Activated T-helper 1 cell treated with anti-CD3 and anti-CD28 coated beads, Interleukin-12 subunit alpha, Interleukin-12 subunit beta, Interleukin-2, Interleukin-4 antibody, amounts not matched to agents 30 ng/mL and 10 ng/mL and 1 ng/mL, durations not matched to agents 14 hours and 24 hours and 36 hours (primary cell): ENCODE results near the gene PRSS48. TPM values are rescaled to one million over a fixed set of nuclear protein-coding genes. Genes with fewer than 3 reads are reported as not detected.
A peak's percentile ranks its signal among the peaks of the same experiment; 100 is the strongest.

Source experiments
- DNase-seq: peaks from one replicate; pipeline ENCODE4 v3.0.0; 2021; ENCODE audit warnings: low spot score
- H3K27ac Mint-ChIP-seq: one replicate; pipeline ENCODE4 v1.8.0; 2021; ENCODE audit warnings: mild to moderate bottlenecking, mixed read lengths
- H3K27me3 Mint-ChIP-seq: one replicate; pipeline ENCODE4 v1.8.0; 2022; ENCODE audit warnings: mild to moderate bottlenecking, moderate library complexity, mixed read lengths; ENCODE audit not compliant: insufficient read depth
- H3K36me3 Mint-ChIP-seq: one replicate; pipeline ENCODE4 v1.8.0; 2021; ENCODE audit warnings: low read depth, mixed read lengths
- H3K4me1 Mint-ChIP-seq: one replicate; pipeline ENCODE4 v1.8.0; 2021; ENCODE audit warnings: low read depth, mixed read lengths
- H3K4me3 Mint-ChIP-seq: one replicate; pipeline ENCODE4 v1.8.0; 2021; ENCODE audit warnings: mild to moderate bottlenecking, moderate library complexity, mixed read lengths
- H3K9me3 Mint-ChIP-seq: one replicate; pipeline ENCODE4 v1.8.0; 2021; ENCODE audit warnings: mixed read lengths
- intact Hi-C: fragments of 100-400 bp; cut with micrococcal nuclease; formaldehyde crosslinking; loops from one replicate; pipeline ENCODE4 v1.15.1; 2024
- total RNA-seq: library from RNA; stranded (reverse); gene quantifications from 2 replicates; pipeline ENCODE4 v1.2.3, GENCODE V29; 2022

PRSS48 gene
- total RNA-seq, 1 donor from 2014 or later = not detected

GRCh38 chr4:151325111-151325948, 48.4 kb downstream of the PRSS48 start, which contains the start of gene SH3D19:
Gene SH3D19, minus strand, starts transcription at chr4:151325605. Its CDS starts 253 bp downstream, at chr4:151325352.
- Mint-ChIP-seq H3K27me3 (peaks cover 47% of the 10 kb centered on the region), H3K9me3 (peaks cover 4% of the 10 kb centered on the region), H3K36me3 (peaks cover 2% of the 10 kb centered on the region), H3K27ac (no peak within 1 kb of the TSS), H3K4me3 (peak within 1 kb of the TSS; percentile 79), H3K4me1 (peaks cover 6% of the 10 kb centered on the region)
- no peak for DNase-seq
- intact Hi-C loops = no loop called here

DNA sequence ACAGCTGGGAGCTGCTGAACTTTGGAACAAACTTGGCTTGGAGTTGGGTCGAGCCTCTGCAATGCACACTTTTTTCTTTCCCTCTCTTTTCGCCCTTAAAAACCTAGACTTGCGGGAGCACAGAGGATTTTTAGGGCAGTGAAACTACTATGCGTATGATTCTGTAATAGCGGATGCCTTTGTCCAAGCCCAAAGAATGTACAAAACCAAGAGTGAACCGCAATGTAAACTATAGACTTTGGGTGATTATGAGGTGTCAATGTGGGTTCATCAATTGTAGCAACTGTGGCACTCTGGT, 48.9 kb downstream of the PRSS48 start:
- H3K4me1 Mint-ChIP-seq = peaks cover 6% of the 10 kb centered on the region
- no peak for DNase-seq
- peaks cover 45% of the 10 kb centered on the region for H3K27me3 Mint-ChIP-seq
- intact Hi-C loops = no loop called here
- peaks cover 9% of the 10 kb centered on the region for H3K9me3 Mint-ChIP-seq
- H3K4me3 Mint-ChIP-seq = peak overlapping the region; percentile 79
- no peak overlapping the region for H3K27ac Mint-ChIP-seq
- peaks cover 2% of the 10 kb centered on the region for H3K36me3 Mint-ChIP-seq

DNA sequence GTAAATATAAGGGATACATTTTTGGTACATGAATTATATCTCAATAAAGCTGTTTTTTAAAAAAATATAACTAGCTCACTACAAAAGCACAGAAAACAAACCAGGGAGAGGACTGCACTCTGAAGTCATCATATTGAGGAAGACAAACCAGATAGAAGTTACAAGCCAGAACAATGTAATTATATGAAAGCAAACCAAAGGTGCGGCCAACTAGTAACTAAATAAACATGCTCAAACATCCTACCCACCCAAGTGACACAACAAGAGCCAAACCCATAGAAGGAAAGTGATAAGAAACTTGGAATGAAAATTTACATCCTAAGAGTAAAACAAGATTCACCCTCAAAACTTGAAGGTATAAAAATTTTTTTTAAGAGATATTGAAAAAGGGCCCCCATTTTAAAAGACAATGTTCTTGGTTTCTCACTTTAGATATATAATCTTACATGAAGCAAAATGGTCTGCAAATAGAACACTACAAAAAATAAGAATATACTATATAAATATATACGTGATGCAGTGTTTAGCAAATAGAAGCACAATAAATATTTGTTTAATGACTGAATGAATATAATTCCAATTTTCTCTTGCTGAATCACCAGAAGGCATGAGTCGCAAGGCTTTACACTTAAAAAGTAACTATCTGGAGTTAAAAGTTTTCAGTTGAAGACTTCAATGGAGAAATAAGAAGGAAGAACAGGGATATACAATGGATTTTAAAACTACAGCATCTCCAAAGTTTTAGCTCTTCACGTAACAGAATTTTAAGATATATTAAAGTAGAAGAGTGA, 52.5 kb downstream of the PRSS48 start:
- no peak overlapping the region for H3K4me3 Mint-ChIP-seq
- no peak overlapping the region for H3K27ac Mint-ChIP-seq
- H3K9me3 Mint-ChIP-seq = peaks cover 9% of the 10 kb centered on the region
- peaks cover 30% of the 10 kb centered on the region for H3K27me3 Mint-ChIP-seq
- DNase-seq = no peak
- H3K36me3 Mint-ChIP-seq = no peaks in the 10 kb centered on the region
- peaks cover 6% of the 10 kb centered on the region for H3K4me1 Mint-ChIP-seq
- intact Hi-C loops = no loop called here

GRCh38 chr4:151331276-151332042, 54.5 kb downstream of the PRSS48 start:
- no peak for DNase-seq
- Mint-ChIP-seq H3K9me3 (peaks cover 5% of the 10 kb centered on the region), H3K27me3 (peaks cover 17% of the 10 kb centered on the region), H3K4me1 (no peaks in the 10 kb centered on the region), H3K27ac (no peak overlapping the region), H3K36me3 (no peaks in the 10 kb centered on the region), H3K4me3 (no peak overlapping the region)
- intact Hi-C loops = no loop called here

DNA sequence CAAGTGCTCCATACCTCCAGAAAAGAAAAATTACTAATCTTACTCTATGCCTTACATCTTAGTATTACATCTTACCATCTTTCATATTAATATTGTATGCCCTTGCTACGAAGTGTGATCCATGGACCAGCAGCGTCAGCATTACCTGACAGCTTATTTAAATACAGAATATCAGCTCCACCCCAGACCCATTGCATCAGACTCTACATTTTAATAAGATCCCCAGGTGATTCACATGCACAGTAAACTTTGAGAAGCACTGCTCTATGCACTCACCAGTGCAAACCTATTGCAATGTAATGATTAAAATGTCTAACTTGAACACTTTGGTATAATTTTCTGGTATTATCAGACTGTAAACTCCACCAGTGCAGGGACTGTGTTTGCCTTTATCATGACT, 62.5 kb downstream of the PRSS48 start:
- H3K4me3 Mint-ChIP-seq = no peak overlapping the region
- intact Hi-C loops = no loop called here
- no peak overlapping the region for H3K27ac Mint-ChIP-seq
- no peaks in the 10 kb centered on the region for H3K4me1 Mint-ChIP-seq
- H3K36me3 Mint-ChIP-seq = no peaks in the 10 kb centered on the region
- H3K9me3 Mint-ChIP-seq = no peaks in the 10 kb centered on the region
- DNase-seq = no peak
- H3K27me3 Mint-ChIP-seq = peaks cover 8% of the 10 kb centered on the region

- H3K9me3 Mint-ChIP-seq = no peaks in the 10 kb centered on the region
- no peak overlapping the region for H3K27ac Mint-ChIP-seq
- intact Hi-C loops = no loop called here
Observed at GRCh38 chr4:151340751-151341385, 63.9 kb downstream of the PRSS48 start.

More at GRCh38 chr4:151340751-151341385, 63.9 kb downstream of the PRSS48 start:
- Mint-ChIP-seq H3K36me3 (no peaks in the 10 kb centered on the region), H3K27me3 (peaks cover 8% of the 10 kb centered on the region), H3K4me1 (no peaks in the 10 kb centered on the region), H3K4me3 (no peak overlapping the region)
- DNase-seq = no peak

Other genes with a start within 250 kb of the PRSS48 start
- gene RPS3A, start 177.5 kb upstream of the PRSS48 start, total RNA-seq = 1,686 and 1,760 TPM in 2 replicates
- gene SH3D19, start 48.4 kb downstream of the PRSS48 start, total RNA-seq = not detected in 2 replicates
- not detected in 2 replicates for gene FHIP1A, start 132.0 kb downstream of the PRSS48 start, total RNA-seq